Skeletal muscle satellite cell (primary cell): ENCODE measurements around the gene ARPC2. TPM values are rescaled to one million over a fixed set of nuclear protein-coding genes. Genes with fewer than 3 reads are reported as not detected.
"Not testable (repeated sequence)": the region's sequence is repeated elsewhere in the genome, so short reads cannot be mapped to it uniquely, and the experiment has no call there.

ENCODE experiments used
- H3K27me3 ChIP-seq: 2 replicates; pipeline ENCODE4 v1.7.0; 2013; ENCODE audit warnings: low read length; ENCODE audit not compliant: control insufficient read depth, insufficient read depth
- H3K36me3 ChIP-seq: 2 replicates; pipeline ENCODE4 v1.7.0; 2013; ENCODE audit warnings: mild to moderate bottlenecking, control low read depth, low read length; ENCODE audit not compliant: insufficient read depth
- H3K4me1 ChIP-seq: 2 replicates; pipeline ENCODE4 v1.7.0; 2013; ENCODE audit warnings: low read length; ENCODE audit not compliant: control insufficient read depth, insufficient read depth
- H3K4me2 ChIP-seq: 2 replicates; pipeline ENCODE4 v1.7.0; 2013; ENCODE audit warnings: mild to moderate bottlenecking, low read length
- H3K4me3 ChIP-seq: 2 replicates; pipeline ENCODE4 v1.7.0; 2013; ENCODE audit warnings: low read length
- H3K9ac ChIP-seq: 2 replicates; pipeline ENCODE4 v1.7.0; 2013; ENCODE audit warnings: mild to moderate bottlenecking, low read depth, low read length, moderate library complexity
- H3K9me3 ChIP-seq: replicated peaks from 2 replicates; pipeline ENCODE4 v1.7.0; 2013; ENCODE audit warnings: mild to moderate bottlenecking, control low read depth, low read length
- total RNA-seq: library from RNA; depleted of rRNA; stranded (reverse); fragments of >200 nt; gene quantifications from 2 replicates; pipeline ENCODE4 v1.2.3, GENCODE V29; 2012; rRNA removed

Gene ARPC2
- 334 and 397 TPM in 2 replicates for total RNA-seq

DNA sequence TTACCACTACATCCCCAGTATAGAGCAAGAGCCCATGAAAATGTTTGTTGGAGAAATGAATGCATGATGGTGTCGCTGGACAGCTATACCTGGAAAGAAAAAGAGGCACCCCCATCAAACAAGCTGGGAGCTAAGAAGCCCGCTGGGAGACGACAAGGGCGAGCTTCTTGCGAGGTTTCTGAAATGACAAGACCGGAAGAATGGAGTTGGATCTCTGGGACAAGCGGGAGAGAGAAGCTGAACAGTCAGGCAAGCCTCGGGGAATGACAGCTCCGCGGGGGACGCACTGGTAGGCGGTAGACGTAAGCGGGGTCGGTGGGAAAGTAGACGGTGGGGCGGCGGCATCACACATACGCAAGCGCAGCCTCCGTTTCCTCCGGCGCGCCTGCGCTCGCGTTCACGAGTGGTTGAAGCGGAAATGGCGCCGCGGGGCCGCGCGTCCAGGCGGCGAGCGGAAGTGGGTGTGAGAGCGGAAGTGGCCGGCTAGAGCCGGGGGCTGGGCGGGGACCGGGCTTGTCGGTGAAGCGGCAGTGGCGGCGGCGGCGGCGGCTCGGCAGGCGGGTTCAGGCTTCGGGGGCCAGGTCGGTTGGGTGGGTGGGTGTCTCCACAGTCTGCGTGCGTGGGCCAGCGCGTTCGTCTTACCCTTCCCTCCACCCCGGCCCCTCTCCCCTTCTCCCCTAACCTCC, at the start of gene ARPC2:
Gene ARPC2, plus strand, starts transcription at position 516 of the 686 bp plus-strand sequence. CDS start 282 bp downstream, outside the sequence.
- H3K27me3 ChIP-seq, result peaks cover 2% of the 10 kb centered on the region

DNA sequence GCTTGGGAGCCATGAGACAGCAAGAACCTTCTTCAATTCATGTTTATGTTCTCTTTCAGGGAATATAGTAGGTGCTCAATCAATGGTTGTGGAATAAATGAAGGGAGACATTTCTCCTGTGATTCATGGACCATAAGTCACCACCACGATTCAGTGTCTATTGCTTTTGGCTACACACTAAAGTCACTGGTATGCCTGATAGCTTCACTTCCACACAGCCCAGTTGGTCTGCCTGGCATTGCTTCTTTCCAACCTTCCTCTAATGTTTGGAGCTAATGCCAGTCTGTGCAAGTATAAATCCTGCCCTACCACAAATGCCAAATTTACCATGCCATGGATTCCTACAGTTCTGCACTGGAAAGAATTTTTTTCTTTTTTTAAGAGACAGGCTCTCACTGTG, 49.0 kb upstream of the ARPC2 start:
- H3K4me1 ChIP-seq, result no peaks in the 10 kb centered on the region
- H3K4me3 ChIP-seq, result no peak overlapping the region
- no peaks in the 10 kb centered on the region for H3K36me3 ChIP-seq
- no peak overlapping the region for H3K9ac ChIP-seq
- peaks cover 74% of the 10 kb centered on the region for H3K27me3 ChIP-seq
- H3K9me3 ChIP-seq, result no peaks in the 10 kb centered on the region
- H3K4me2 ChIP-seq, result no peak overlapping the region

More for the DNA sequence above, at the start of gene ARPC2:
- Histone ChIP-seq H3K4me2 (peak within 1 kb of the TSS; percentile 90), H3K4me1 (peaks cover 33% of the 10 kb centered on the region), H3K9ac (peak within 1 kb of the TSS; percentile 99), H3K36me3 (peaks cover 22% of the 10 kb centered on the region), H3K9me3 (no peaks in the 10 kb centered on the region), H3K4me3 (peak within 1 kb of the TSS; percentile 92)

DNA sequence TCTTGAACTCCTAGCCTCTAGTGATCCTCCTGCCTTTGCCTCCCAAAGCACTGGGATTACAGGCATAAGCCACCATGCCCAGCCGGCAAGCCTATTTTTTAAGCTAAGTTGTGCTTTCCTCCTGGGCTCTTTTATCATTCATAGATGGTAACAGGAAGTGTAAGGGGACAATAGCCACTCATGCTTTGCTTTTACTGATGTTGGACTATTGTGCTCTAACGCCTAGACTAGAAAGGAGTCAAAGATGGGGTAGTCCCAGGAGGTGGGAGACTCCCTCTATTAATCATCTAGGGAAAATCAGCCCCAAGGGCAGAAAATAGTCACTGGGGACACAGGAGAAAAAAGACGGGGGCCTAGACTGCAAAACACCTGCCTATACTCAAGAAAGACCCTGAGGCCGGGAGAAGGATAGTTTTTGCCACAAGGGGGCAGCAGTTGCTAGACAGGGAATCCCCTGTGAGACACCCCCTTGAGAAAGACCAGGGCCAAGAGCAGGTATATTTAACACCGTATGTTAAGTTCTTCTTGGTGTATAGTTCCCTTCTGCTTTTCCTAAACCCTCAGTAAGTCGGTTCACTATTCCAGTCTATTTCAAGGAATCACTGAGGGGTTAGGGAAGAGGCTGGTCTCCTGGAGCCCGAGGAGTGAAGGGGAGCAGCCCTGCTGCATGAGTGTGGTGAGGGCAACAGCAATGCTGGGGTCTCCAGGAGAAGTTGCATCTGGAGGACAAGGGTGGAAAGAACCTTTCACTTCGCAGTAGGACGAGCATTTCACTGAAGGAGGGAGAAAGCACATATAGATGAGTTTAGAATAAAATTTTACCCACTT, 48.1 kb upstream of the ARPC2 start:
- no peak overlapping the region for H3K9ac ChIP-seq
- H3K36me3 ChIP-seq, result no peaks in the 10 kb centered on the region
- H3K9me3 ChIP-seq, result no peaks in the 10 kb centered on the region
- H3K27me3 ChIP-seq, result peaks cover 66% of the 10 kb centered on the region
- H3K4me3 ChIP-seq, result no peak overlapping the region
- no peak overlapping the region for H3K4me2 ChIP-seq
- H3K4me1 ChIP-seq, result no peaks in the 10 kb centered on the region

DNA sequence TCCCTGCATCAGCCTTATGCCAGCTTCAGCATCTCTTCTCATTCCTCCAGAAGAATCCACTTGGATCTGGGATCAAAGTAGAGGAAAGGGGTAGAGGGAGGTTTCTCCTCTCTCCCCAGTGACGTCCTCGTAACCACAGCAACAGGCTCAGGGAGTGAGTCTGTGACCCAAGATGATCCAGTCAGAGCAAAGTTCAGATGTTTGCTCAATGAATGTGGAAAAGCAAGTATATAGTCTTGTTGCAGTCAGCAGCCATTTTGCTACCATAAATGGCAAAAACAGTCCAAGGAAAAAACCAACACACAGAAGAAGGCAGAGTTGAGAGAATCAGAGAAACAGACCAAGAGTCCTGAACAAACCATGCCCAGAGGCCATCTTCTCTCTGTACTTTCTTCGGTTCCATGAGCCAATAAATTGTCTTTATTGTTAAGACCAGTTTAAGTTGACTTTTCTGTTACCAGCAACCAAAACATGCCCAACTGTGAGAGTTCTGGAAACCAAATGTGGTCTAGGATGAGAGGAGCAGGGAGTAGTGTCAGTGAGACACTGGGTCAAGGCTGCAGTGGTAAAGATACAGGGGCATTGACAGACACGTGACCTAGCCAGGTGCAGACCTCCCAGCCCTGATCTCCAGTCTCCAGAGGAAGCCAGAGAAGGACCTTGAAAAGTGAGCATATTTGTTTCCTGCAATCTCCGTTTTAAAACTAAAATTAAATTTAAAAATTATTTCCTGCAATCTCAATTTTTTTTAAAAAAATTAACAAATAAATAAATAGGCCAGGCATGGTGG, 47.0 kb upstream of the ARPC2 start:
- Histone ChIP-seq H3K4me1 (no peaks in the 10 kb centered on the region), H3K9ac (no peak overlapping the region), H3K4me2 (no peak overlapping the region), H3K4me3 (no peak overlapping the region), H3K27me3 (peaks cover 56% of the 10 kb centered on the region), H3K9me3 (no peaks in the 10 kb centered on the region), H3K36me3 (no peaks in the 10 kb centered on the region)

DNA sequence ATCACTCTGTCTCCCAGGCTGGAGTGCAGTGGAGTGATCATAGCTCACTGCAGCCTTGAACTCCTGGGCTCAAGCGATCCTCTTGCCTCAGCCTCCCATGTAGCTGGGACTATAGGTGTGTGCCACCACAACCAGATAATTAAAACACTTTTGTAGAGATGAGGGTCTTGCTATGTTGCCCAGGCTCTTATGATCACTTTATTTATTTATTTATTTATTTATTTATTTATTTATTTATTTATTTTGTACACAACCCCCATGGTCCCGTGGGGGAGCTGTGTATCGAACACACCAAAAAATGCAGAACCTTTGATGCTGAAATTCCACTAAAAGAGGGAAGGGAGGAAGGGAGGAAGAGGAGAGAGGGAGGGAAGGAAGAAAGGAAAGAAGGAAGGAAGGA, 45.2 kb upstream of the ARPC2 start:
- not testable (repeated sequence) for H3K4me2 ChIP-seq, H3K4me1 ChIP-seq, H3K4me3 ChIP-seq, H3K9ac ChIP-seq, H3K36me3 ChIP-seq, H3K9me3 ChIP-seq
- peaks cover 47% of the 10 kb centered on the region for H3K27me3 ChIP-seq

DNA sequence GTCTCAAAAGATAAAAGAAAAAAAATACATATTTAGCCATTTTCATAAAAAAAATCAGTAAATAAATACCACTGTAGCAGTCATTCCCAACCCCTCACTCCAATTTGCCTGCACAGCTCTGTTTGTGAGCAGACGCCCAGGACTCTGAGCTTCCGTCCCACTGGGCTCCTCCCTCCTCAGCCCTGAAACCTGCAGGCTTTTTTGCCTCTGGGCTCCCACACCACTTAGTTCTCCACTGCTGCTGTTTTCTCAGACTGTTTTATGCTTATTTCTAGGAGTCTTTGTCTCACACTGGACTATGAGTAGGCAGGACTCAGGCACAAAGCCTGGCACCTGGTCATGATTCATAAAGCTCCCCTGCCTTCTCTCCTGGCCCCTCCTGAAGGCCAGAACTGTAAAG, 44.1 kb upstream of the ARPC2 start:
- Histone ChIP-seq H3K9ac (no peak overlapping the region), H3K4me3 (no peak overlapping the region), H3K4me2 (no peak overlapping the region), H3K4me1 (no peaks in the 10 kb centered on the region), H3K9me3 (no peaks in the 10 kb centered on the region), H3K36me3 (no peaks in the 10 kb centered on the region), H3K27me3 (peaks cover 38% of the 10 kb centered on the region)

DNA sequence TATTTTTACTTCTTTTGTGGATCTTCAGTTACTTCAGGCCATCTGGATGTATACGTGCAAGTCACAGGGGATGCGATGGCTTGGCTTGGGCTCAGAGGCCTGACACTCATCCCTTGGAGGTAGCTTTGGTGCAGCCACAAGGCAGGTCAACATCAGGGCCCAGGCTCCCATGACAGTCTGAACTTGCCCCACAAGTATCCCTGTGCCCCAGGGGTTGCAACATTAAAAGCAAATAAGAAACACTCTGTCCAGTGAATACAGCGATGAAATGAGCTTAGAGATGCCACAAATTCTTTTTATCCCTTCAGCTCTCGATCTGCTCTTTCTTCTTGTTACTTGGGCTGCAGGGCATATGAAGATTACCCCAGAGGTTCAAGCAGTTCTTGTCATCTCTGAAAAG, 37.2 kb upstream of the ARPC2 start:
- H3K27me3 ChIP-seq, result peaks cover 41% of the 10 kb centered on the region
- H3K9me3 ChIP-seq, result no peaks in the 10 kb centered on the region
- no peak overlapping the region for H3K4me3 ChIP-seq
- H3K36me3 ChIP-seq, result no peaks in the 10 kb centered on the region
- no peaks in the 10 kb centered on the region for H3K4me1 ChIP-seq
- no peak overlapping the region for H3K9ac ChIP-seq
- no peak overlapping the region for H3K4me2 ChIP-seq

DNA sequence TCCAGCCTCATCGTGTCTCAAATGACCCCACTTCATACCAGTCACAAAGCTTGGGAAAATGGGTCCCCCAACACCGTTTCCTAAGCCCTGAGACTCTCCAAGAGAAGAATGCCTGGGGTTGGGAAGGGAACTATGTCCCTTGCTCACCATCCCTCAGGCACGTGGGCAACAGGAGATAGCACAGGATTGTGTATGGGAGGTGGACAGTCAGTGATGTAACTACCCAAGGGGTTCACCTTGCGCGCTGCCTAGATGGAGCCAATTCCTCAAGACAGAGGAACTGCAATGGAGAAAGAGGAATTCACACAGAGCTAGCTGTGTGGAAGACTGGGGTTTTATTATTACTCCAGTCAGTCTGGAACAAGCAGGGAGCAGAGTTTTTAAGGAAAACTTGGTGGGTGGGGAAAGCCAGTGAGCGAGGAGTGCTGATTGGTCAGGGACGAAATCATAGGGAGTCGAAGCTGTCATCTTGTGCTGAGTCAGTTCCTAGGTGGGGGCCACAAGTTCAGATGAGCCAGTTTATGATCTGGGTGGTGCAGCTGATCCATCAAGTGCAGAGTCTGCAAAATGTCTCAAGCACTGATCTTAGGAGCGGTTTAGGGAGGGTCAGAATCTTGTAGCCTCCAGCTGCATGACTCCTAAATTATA, 36.4 kb upstream of the ARPC2 start:
- Histone ChIP-seq H3K36me3 (no peaks in the 10 kb centered on the region), H3K9me3 (no peaks in the 10 kb centered on the region), H3K27me3 (peaks cover 41% of the 10 kb centered on the region), H3K4me2 (no peak overlapping the region), H3K4me1 (no peaks in the 10 kb centered on the region), H3K9ac (no peak overlapping the region), H3K4me3 (no peak overlapping the region)

DNA sequence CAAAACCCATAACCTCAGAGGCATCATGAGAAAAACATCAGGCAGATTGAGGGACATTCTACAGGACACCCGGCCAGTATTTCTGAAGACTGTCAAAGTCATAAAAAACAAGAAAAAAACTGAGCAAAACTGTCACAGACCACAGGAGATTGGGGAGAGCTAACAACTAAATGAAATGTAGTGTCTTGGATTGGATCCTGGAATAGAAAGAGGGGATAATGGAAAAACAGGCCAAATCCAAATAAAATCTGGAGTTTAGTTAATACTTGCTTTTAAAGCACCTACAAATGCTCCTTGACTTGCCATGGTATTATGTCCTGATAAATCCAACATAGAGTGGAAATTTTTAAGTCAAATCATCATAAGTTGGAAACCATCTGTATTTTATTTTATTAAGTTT, 32.7 kb upstream of the ARPC2 start:
- peaks cover 3% of the 10 kb centered on the region for H3K4me1 ChIP-seq
- H3K36me3 ChIP-seq, result no peaks in the 10 kb centered on the region
- H3K9ac ChIP-seq, result no peak overlapping the region
- no peaks in the 10 kb centered on the region for H3K9me3 ChIP-seq
- H3K4me2 ChIP-seq, result no peak overlapping the region
- H3K4me3 ChIP-seq, result no peak overlapping the region
- peaks cover 41% of the 10 kb centered on the region for H3K27me3 ChIP-seq

DNA sequence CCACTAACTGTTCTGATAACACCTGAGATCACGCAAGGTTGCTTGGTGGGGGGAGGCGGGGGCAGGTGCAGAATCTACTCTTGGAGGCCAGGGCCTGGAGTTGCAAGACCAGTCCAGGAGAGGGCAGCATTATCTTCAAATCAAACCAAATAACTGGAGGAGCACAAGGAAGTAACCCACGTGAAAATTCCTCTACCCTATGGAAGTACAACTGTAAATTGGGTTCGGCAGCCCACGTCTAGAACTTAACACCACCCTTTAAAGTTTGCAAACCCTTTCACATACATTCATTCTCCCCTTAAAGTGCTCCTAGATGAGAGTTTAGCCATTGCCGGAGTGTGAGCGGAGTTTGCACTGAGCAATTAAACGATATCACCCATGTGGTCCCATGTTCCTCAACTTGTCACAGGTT, 30.6 kb upstream of the ARPC2 start:
- Histone ChIP-seq H3K4me2 (peak overlapping the region; percentile 22), H3K27me3 (peaks cover 24% of the 10 kb centered on the region), H3K9ac (no peak overlapping the region), H3K36me3 (no peaks in the 10 kb centered on the region), H3K4me3 (no peak overlapping the region), H3K9me3 (no peaks in the 10 kb centered on the region), H3K4me1 (peaks cover 3% of the 10 kb centered on the region)

DNA sequence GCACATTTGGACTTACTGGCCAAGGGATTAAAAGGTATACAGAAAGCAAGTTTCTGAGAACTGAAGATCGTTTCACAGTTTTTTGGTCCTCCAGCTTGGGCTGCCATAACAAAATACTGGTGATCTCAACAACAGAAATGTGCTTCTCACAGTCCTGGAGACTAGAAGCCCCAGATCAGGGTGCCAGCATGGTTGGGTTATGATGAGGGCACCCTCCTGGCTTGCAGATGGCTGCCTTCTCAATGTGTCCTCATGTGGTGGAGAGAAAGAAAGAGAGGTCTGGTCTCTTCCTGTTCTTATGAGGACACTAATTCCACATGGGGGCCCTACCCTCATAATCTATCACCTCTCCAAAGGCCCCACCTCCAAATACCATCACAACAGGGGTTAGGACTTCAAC, 30.1 kb upstream of the ARPC2 start:
- Histone ChIP-seq H3K27me3 (peaks cover 20% of the 10 kb centered on the region), H3K4me3 (no peak overlapping the region), H3K9ac (no peak overlapping the region), H3K4me1 (peaks cover 3% of the 10 kb centered on the region), H3K36me3 (no peaks in the 10 kb centered on the region), H3K9me3 (no peaks in the 10 kb centered on the region), H3K4me2 (no peak overlapping the region)
